Suppressor macrophage treated with lipopolysaccharide for 4 hours (primary cell): ENCODE results near the gene CRCP.

Experiments used
- DNase-seq: peaks from one replicate; pipeline ENCODE4 v3.0.0-alpha.2; 2020

CRCP gene

GRCh38 chr7:66198469-66198868 is 83.8 kb downstream of the CRCP start:
- no peak for DNase-seq

- no peak for DNase-seq
These were observed 84.3 kb downstream of the CRCP start for GRCh38 chr7:66198956-66199355.

GRCh38 chr7:66202441-66202840 is 87.8 kb downstream of the CRCP start:
- DNase-seq: no peak
